Left lung (tissue), 10 donors: ENCODE results near the gene CXCR4. TPM values are rescaled to one million over a fixed set of nuclear protein-coding genes. Genes with fewer than 3 reads are reported as not detected.
"Not testable (repeated sequence)": the region's sequence is repeated elsewhere in the genome, so short reads cannot be mapped to it uniquely, and the experiment has no call there.

Experiments
- ATAC-seq: fragments of 200-7000 bp; cut with Tn5 transposase; one replicate; pipeline ENCODE4 v1.9.1; 2020; ENCODE audit warnings: moderate library complexity
- DNase-seq, 4 donors: peaks; one replicate each; pipeline ENCODE4 v3.0.0-alpha.2; 2013 to 2020
- H3K27ac ChIP-seq, 2 donors: fragments of 200-600 bp; sonication (generic) in 1 of 2; one replicate each; pipeline versions ENCODE4 v1.5.0 to v1.8.0; 2020 to 2021
- H3K27me3 ChIP-seq, 2 donors: fragments of 200-600 bp; sonication (generic) in 1 of 2; one replicate each; pipeline versions ENCODE4 v1.5.0 to v1.8.0; 2020 to 2021
- H3K36me3 ChIP-seq, 2 donors: fragments of 200-600 bp; sonication (generic) in 1 of 2; one replicate each; pipeline versions ENCODE4 v1.5.0 to v1.8.0; 2020 to 2021
- H3K4me1 ChIP-seq, 2 donors: fragments of 200-600 bp; one replicate each; pipeline ENCODE4 v1.8.0; 2021
- H3K4me3 ChIP-seq, 2 donors: fragments of 200-600 bp; sonication (generic) in 1 of 2; one replicate each; pipeline versions ENCODE4 v1.5.0 to v1.8.0; 2020 to 2021; ENCODE audit warnings: mild to moderate bottlenecking in 1 of 2
- H3K9me3 ChIP-seq, 2 donors: fragments of 200-600 bp; sonication (generic) in 1 of 2; one replicate each; pipeline versions ENCODE4 v1.5.0 to v1.8.0; 2020 to 2021
- CTCF ChIP-seq, 2 donors: fragments of 200-600 bp; sonication (generic) in 1 of 2; IDR thresholded peaks; one replicate each; pipeline versions ENCODE4 v1.5.0 to v1.8.0; 2021; ENCODE audit warnings: antibody characterized with exemption in 2 of 2
- intact Hi-C, 2 donors: fragments of 100-400 bp; cut with DNase I; formaldehyde crosslinking; loops; one replicate each; pipeline versions ENCODE4 v1.11.2 to v1.14.2; 2022
- polyA plus RNA-seq, 6 donors: library from polyadenylated mRNA; unstranded; fragments of 120-200 nt; gene quantifications; one replicate each; pipeline ENCODE4 v1.2.1, GENCODE V29; 2013; ENCODE audit not compliant: insufficient read length in 6 of 6
- total RNA-seq, 2 donors: library from RNA; stranded (reverse); fragmentation: NEBNext Ultra II Directional; extraction: Animal tissue kit (Norgen Biotek cat#: 25700); gene quantifications; one replicate each; pipeline ENCODE4 v1.2.1, GENCODE V29; 2021
- donor health status: DM: no; HTN: yes; CAD: no.
- donor health status: DM: no; HTN: no; CAD: no.

CXCR4 gene
- total and polyA plus RNA-seq, 8 donors: 21.3 to 67.3 (median 45.9) TPM

- peaks cover 0 to 7% of the 10 kb centered on the region in 2 donors for H3K9me3 ChIP-seq
- H3K4me1 ChIP-seq: no peaks in the 10 kb centered on the region
- ATAC-seq: no peak
- no peak overlapping the region for H3K27ac ChIP-seq
- TF ChIP-seq CTCF (IDR thresholded peaks at IDR 0.05): no peak
- intact Hi-C loops: no loop called here
- no peak overlapping the region for H3K4me3 ChIP-seq
- no peak for DNase-seq
- H3K36me3 ChIP-seq: no peaks in the 10 kb centered on the region
- no peaks in the 10 kb centered on the region for H3K27me3 ChIP-seq
Observed at GRCh38 chr2:136081582-136082210, 36.3 kb downstream of the CXCR4 start.

- Histone ChIP-seq H3K27ac (no peak overlapping the region), H3K36me3 (no peaks in the 10 kb centered on the region), H3K4me3 (no peak overlapping the region), H3K27me3 (no peaks in the 10 kb centered on the region), H3K9me3 (peaks cover 0 to 7% of the 10 kb centered on the region in 2 donors), H3K4me1 (no peaks in the 10 kb centered on the region)
- intact Hi-C loops: no loop called here
- no peak for DNase-seq
- no peak for ATAC-seq
- TF ChIP-seq CTCF (IDR thresholded peaks at IDR 0.05): no peak
Observed at GRCh38 chr2:136080114-136080513, 37.8 kb downstream of the CXCR4 start.

GRCh38 chr2:136077107-136077506, 40.8 kb downstream of the CXCR4 start:
- Histone ChIP-seq H3K36me3 (no peaks in the 10 kb centered on the region), H3K9me3 (peaks cover 0 to 13% of the 10 kb centered on the region in 2 donors), H3K4me1 (no peaks in the 10 kb centered on the region), H3K27ac (no peak overlapping the region), H3K4me3 (no peak overlapping the region), H3K27me3 (peaks cover 0 to 4% of the 10 kb centered on the region in 2 donors)
- ATAC-seq (no peak), DNase-seq (no peak)
- no peak for TF ChIP-seq CTCF (IDR thresholded peaks at IDR 0.05)
- intact Hi-C loops: no loop called here

- no peak overlapping the region for H3K27ac ChIP-seq
- no peak for ATAC-seq
- no peak for TF ChIP-seq CTCF (IDR thresholded peaks at IDR 0.05)
- peaks cover 0 to 4% of the 10 kb centered on the region in 2 donors for H3K27me3 ChIP-seq
- no peak for DNase-seq
- no peaks in the 10 kb centered on the region for H3K36me3 ChIP-seq
- H3K9me3 ChIP-seq: peaks cover 0 to 18% of the 10 kb centered on the region in 2 donors
- no peaks in the 10 kb centered on the region for H3K4me1 ChIP-seq
- intact Hi-C loops: no loop called here
- H3K4me3 ChIP-seq: no peak overlapping the region
Observed at GRCh38 chr2:136075476-136075875, 42.5 kb downstream of the CXCR4 start.

- no peak for TF ChIP-seq CTCF (IDR thresholded peaks at IDR 0.05)
- DNase-seq (no peak), ATAC-seq (no peak)
- Histone ChIP-seq H3K36me3 (no peaks in the 10 kb centered on the region), H3K27ac (no peak overlapping the region), H3K4me3 (no peak overlapping the region), H3K27me3 (peaks cover 0 to 4% of the 10 kb centered on the region in 2 donors), H3K9me3 (peaks cover 0 to 16% of the 10 kb centered on the region in 2 donors), H3K4me1 (no peaks in the 10 kb centered on the region)
- intact Hi-C loops: no loop called here
Observed at GRCh38 chr2:136072621-136073020, 45.3 kb downstream of the CXCR4 start.

- H3K27ac ChIP-seq, H3K36me3 ChIP-seq, H3K4me1 ChIP-seq, DNase-seq, H3K27me3 ChIP-seq, intact Hi-C loops, ATAC-seq, H3K4me3 ChIP-seq: not testable (repeated sequence)
- H3K9me3 ChIP-seq: peaks cover 0 to 11% of the 10 kb centered on the region in 2 donors
Observed at GRCh38 chr2:136071887-136072286, 46.1 kb downstream of the CXCR4 start.
